HG03175 (cell line): ENCODE measurements around the gene ALPK3.

ENCODE experiments used
- ATAC-seq: cut with Tn5 transposase; IDR thresholded peaks from one replicate; pipeline ENCODE4 v1.9.1; 2021; ENCODE audit warnings: mild to moderate bottlenecking, moderate library complexity; ENCODE audit not compliant: unreplicated experiment

ALPK3 gene

DNA sequence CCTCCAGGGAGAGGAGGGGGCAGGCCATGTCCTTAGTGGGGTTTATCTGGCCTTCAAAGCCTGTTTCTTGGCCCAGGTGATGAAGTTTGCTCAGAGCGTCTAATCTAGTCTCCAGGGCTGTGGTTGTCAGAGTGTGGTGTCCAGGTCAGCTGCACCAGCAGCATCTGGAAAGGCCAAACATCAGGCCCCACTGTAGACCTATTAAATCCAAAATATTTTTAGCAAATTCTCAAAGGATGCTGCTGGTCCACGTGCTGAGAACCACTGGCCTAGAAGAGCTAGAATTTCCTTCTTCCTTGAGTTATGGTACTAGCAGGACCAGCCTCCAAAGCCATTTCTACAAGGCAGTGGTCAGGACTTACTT lies 96.2 kb downstream of the ALPK3 start:
- no peak for ATAC-seq

GRCh38 chr15:84914351-84914750 lies 97.2 kb downstream of the ALPK3 start:
- ATAC-seq = no peak

GRCh38 chr15:84914909-84915605 lies 97.9 kb downstream of the ALPK3 start:
- peak; percentile 96 for ATAC-seq

DNA sequence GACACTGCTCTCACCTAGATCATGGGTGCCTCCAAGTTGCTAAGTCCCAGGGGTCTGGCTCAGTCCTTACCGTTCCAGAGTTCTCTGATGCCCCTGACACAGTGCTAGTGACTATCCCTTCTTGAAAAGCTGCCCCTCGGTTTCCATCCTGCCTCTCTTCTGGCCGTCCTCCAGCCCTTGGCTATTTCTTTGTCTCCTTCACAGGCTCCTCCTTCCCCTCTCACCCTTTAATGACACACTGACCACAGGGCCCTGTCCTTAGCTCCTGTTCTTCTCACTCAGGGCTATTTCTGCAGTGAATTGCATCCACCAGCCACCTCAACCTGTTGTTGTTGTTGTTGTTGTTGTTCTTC lies 98.4 kb downstream of the ALPK3 start:
- no peak for ATAC-seq

GRCh38 chr15:84917452-84917851 lies 100.3 kb downstream of the ALPK3 start:
- ATAC-seq = no peak

DNA sequence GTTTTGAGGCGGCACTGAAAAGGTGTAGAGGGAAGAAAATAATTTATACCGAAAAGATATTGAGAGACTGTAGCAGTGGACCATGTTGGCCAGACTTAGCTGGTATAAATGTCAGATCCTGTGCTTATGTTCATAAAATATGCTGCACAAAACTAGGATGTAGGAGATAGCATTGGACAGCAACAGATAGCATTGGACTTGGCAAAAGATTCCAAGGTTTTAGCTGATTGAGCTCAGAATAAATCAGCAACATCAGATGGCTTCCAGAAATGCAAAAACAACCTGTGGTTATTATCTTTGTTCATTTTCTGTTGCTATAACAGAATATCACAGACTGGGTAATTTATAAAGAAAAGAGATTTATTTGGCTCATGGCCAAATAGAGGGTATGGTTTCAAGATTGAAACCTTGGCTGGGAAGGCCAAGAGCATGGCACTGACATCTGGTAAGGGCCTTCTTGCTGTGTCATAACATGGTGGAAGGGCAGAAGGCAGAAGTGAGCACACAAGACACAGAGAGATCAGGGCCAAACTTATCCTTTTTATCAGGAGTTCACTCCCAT lies 102.0 kb downstream of the ALPK3 start:
- ATAC-seq = no peak

DNA sequence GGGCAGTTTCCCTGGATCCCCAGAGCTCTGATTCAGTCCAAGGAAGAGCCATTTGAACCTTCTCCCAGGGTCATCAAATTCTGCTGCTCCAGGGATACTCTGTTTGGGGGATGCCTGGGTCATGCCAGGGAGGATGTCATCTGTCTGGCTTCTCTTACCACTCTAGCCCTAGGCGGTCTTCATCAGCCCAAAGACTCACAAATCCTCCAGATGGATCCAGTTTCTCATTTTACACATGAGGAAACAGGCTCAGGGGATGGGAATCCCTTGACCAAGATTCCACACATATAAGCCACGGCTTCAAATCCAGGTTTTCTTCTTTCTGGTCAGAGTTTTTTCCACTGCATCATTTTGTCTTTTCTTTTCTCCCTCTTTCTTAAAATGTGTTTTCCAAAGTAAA lies 104.0 kb downstream of the ALPK3 start:
- ATAC-seq = no peak

- ATAC-seq = no peak
Observed at GRCh38 chr15:84922530-84922929, 105.4 kb downstream of the ALPK3 start.
